Thyroid gland (tissue), 4 donors: ENCODE measurements around the gene TSPAN10. TPM values are rescaled to one million over a fixed set of nuclear protein-coding genes. Genes with fewer than 3 reads are reported as not detected.

ENCODE experiments used
- DNase-seq, 2 donors: peaks; one replicate each; pipeline ENCODE4 v3.0.0-alpha.2; 2019
- H3K27ac ChIP-seq, 3 donors: fragments of 200-600 bp; sonication (generic); 1 replicate in 2 of 3; 2 replicates in 1 of 3; pipeline ENCODE4 v1.5.1; 2016 to 2019; ENCODE audit warnings: mild to moderate bottlenecking in 1 of 3, moderate library complexity in 1 of 3
- H3K27me3 ChIP-seq: fragments of 200-600 bp; sonication (generic); one replicate; pipeline ENCODE4 v1.5.1; 2019
- H3K36me3 ChIP-seq, 2 donors: fragments of 200-600 bp; sonication (generic); one replicate each; pipeline ENCODE4 v1.5.1; 2016 to 2019
- H3K4me1 ChIP-seq, 2 donors: fragments of 200-600 bp; sonication (generic); one replicate each; pipeline ENCODE4 v1.5.1; 2017 to 2019
- H3K4me3 ChIP-seq, 3 donors: fragments of 200-600 bp; sonication (generic); replicated peaks in 1 of 3; 1 replicate in 2 of 3; 2 replicates in 1 of 3; pipeline ENCODE4 v1.5.1; 2016; ENCODE audit warnings: mild to moderate bottlenecking in 1 of 3
- H3K9me3 ChIP-seq: fragments of 200-600 bp; sonication (generic); one replicate; pipeline ENCODE4 v1.5.1; 2017
- POLR2A ChIP-seq, 2 donors: fragments of 450-650 bp; IDR thresholded peaks; one replicate each; pipeline ENCODE4 v1.6.1; 2017; ENCODE audit warnings: antibody characterized with exemption in 2 of 2, mild to moderate bottlenecking in 2 of 2, moderate library complexity in 1 of 2
- WGBS, 2 donors: methylation state at CpG; one replicate each; pipeline ENCODE4 v1.1.5; 2017; 5-methylcytosine and 5-hydroxymethylcytosine counted together
- intact Hi-C: fragments of 100-400 bp; cut with DNase I; formaldehyde crosslinking; loops from one replicate; pipeline ENCODE4 v1.15.1; 2023
- microRNA-seq: library from miRNA; unstranded; fragments of <30 nt; microRNA quantifications from one replicate; pipeline ENCODE4, GENCODE V29; 2016
- small RNA-seq: library from RNA; depleted of rRNA; stranded (forward); fragments of <200 nt; gene quantifications from one replicate; pipeline ENCODE3, GENCODE V24; 2016
- total RNA-seq, 4 donors: library from RNA; depleted of rRNA; stranded (reverse); fragments of >200 nt; gene quantifications; one replicate each; pipeline ENCODE4 v1.2.3, GENCODE V29; 2016
- TF ChIP-seq, protein P1 (sequence below), 6 experiments: fragments of 200-600 bp in 3 of 6; fragments of 450-650 bp in 3 of 6; sonication (generic) in 3 of 6; IDR thresholded peaks; one replicate each; pipeline ENCODE4 v1.5.1; 2016 to 2019; ENCODE audit warnings: antibody characterized with exemption in 6 of 6, mild to moderate bottlenecking in 2 of 6, inconsistent platforms in 1 of 6, moderate library complexity in 1 of 6

The TSPAN10 gene
- total RNA-seq, 4 donors from 2014 or later, result 0.29 to 2.6 (median 0.40) TPM; not detected in 1

DNA sequence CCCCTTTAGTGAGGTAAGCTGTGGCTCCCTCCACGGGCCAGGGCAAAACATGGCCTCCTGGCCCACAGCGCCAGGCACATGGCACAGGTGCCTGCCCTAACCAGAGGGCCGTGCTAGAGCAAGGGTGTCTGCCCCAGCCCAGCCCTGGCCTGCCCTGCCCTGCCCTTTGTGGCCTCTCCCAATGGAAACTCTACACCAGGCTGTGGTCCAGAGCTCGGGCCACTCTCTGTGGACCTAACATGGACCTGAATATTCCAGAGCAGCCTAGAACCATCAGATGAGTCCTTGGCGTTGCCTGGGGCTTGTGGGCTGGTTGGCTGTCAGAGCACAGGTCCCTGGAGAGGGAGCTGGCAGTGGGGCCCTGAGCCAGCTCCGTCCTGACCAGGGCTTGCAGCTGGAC, 58.2 kb downstream of the TSPAN10 start:
- 95% methylated on average over 4 of the region's 6 CpGs for WGBS, 2 donors
- H3K4me3 ChIP-seq, result no peak overlapping the region
- H3K4me1 ChIP-seq, result no peaks in the 10 kb centered on the region
- H3K36me3 ChIP-seq, result peaks cover 56 to 88% of the 10 kb centered on the region in 2 donors
- TF ChIP-seq, protein P1, sequence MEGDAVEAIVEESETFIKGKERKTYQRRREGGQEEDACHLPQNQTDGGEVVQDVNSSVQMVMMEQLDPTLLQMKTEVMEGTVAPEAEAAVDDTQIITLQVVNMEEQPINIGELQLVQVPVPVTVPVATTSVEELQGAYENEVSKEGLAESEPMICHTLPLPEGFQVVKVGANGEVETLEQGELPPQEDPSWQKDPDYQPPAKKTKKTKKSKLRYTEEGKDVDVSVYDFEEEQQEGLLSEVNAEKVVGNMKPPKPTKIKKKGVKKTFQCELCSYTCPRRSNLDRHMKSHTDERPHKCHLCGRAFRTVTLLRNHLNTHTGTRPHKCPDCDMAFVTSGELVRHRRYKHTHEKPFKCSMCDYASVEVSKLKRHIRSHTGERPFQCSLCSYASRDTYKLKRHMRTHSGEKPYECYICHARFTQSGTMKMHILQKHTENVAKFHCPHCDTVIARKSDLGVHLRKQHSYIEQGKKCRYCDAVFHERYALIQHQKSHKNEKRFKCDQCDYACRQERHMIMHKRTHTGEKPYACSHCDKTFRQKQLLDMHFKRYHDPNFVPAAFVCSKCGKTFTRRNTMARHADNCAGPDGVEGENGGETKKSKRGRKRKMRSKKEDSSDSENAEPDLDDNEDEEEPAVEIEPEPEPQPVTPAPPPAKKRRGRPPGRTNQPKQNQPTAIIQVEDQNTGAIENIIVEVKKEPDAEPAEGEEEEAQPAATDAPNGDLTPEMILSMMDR (IDR thresholded peaks at IDR 0.05), result no peak
- TF ChIP-seq POLR2A (IDR thresholded peaks at IDR 0.05), result no peak
- no peaks in the 10 kb centered on the region for H3K9me3 ChIP-seq
- H3K27me3 ChIP-seq, result no peaks in the 10 kb centered on the region
- intact Hi-C loops, result no loop called here
- no peak overlapping the region for H3K27ac ChIP-seq
- DNase-seq, result no peak

DNA sequence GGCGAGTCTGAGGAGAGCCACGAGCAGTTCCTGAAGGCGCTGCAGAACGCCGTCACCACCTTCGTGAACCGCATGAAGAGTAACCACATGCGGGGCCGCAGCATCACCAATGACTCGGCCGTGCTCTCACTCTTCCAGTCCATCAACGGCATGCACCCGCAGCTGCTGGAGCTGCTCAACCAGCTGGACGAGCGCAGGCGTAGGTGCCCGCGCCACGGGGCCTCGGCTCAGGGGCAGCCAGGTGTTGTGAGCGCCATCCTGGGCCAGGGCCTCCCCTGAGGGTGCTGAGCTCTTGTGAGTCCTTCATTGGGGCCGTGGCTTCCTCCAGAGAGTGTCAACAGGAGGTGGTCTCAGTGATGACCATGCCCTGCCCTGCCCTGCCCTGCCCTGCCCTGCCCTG, 58.8 kb downstream of the TSPAN10 start:
- TF ChIP-seq, protein P1 (IDR thresholded peaks at IDR 0.05), result no peak
- no peak for TF ChIP-seq POLR2A (IDR thresholded peaks at IDR 0.05)
- DNase-seq, result no peak
- no peak overlapping the region for H3K4me3 ChIP-seq
- intact Hi-C loops, result no loop called here
- H3K27ac ChIP-seq, result no peak overlapping the region
- H3K27me3 ChIP-seq, result no peaks in the 10 kb centered on the region
- H3K4me1 ChIP-seq, result no peaks in the 10 kb centered on the region
- no peaks in the 10 kb centered on the region for H3K9me3 ChIP-seq
- WGBS, 2 donors, result 89 to 94% methylated on average over 17 to 19 of the region's 22 CpGs
- peaks cover 61 to 82% of the 10 kb centered on the region in 2 donors for H3K36me3 ChIP-seq

DNA sequence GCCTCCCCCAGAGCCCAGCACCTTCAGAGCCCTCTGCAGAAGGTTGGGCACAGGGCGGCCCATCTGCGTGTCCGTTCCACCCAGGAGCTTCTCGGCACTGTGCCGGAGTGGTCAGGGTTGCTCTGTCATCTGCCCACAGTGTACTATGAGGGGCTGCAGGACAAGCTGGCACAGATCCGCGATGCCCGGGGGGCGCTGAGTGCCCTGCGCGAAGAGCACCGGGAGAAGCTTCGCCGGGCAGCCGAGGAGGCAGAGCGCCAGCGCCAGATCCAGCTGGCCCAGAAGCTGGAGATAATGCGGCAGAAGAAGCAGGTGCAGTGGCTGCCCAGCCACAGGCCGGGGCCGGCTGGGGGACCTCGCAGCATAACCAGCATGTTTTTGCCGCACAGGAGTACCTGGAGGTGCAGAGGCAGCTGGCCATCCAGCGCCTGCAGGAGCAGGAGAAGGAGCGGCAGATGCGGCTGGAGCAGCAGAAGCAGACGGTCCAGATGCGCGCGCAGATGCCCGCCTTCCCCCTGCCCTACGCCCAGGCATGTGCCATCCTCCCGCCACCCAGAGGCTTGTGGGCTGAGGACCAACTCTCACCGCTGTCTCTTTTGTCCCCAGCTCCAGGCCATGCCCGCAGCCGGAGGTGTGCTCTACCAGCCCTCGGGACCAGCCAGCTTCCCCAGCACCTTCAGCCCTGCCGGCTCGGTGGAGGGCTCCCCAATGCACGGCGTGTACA, 59.4 kb downstream of the TSPAN10 start:
- H3K36me3 ChIP-seq, result peaks cover 61 to 82% of the 10 kb centered on the region in 2 donors
- no peak for DNase-seq
- no peak overlapping the region for H3K27ac ChIP-seq

DNA sequence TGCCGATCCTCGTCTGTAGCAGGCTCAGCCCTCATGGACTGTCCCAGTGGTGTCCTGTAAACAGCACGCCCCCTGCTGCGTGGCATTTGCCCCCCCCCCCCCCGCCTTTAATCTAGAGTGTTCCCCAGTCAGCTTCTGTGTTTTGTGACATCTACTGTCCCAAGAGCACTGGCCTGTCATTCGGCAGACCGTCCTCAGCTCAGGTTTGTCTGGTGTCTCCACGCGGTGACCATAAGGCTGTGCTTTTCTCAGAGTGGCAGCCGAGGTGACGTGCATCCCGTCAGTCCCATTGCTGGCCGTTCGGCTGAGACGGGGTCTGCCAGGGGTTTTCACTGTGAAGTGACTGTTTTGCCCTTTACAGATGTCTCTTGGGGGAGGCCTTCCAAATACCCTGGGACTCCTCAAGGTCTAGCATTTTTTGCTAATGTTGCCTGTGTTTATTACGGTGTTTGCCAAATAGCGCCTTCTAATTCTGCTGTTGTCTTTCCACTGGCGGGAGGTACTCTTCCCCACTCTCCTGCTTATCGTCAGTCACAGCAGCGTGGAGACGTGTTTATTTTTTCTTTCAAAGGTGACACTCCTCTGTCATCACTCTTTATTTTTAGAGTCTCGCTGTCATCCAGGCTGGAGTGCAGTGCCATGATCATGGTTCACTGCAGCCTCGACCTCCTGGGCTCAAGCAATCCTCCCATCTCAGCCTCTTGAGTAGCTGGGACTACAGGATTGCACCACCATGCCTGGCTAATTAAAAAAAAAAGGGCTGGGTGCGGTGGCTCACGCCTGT, 60.5 kb downstream of the TSPAN10 start:
- 91 to 92% methylated on average over 23 to 25 of the region's 25 CpGs for WGBS, 2 donors
- intact Hi-C loops, result no loop called here
- Histone ChIP-seq H3K4me3 (no peak overlapping the region), H3K27ac (no peak overlapping the region), H3K36me3 (peaks cover 57 to 73% of the 10 kb centered on the region in 2 donors), H3K4me1 (peaks cover 11 to 13% of the 10 kb centered on the region in 2 donors), H3K27me3 (no peaks in the 10 kb centered on the region), H3K9me3 (no peaks in the 10 kb centered on the region)
- DNase-seq, result no peak
- TF ChIP-seq POLR2A (IDR thresholded peaks at IDR 0.05), result no peak
- TF ChIP-seq, protein P1 (IDR thresholded peaks at IDR 0.05), result no peak

More for the DNA sequence above, 59.4 kb downstream of the TSPAN10 start:
- Histone ChIP-seq H3K9me3 (no peaks in the 10 kb centered on the region), H3K27me3 (no peaks in the 10 kb centered on the region), H3K4me3 (no peak overlapping the region), H3K4me1 (peaks cover under 1 to 2% of the 10 kb centered on the region in 2 donors)
- intact Hi-C loops, result no loop called here
- TF ChIP-seq, protein P1 (IDR thresholded peaks at IDR 0.05), result no peak
- TF ChIP-seq POLR2A (IDR thresholded peaks at IDR 0.05), result no peak
- 95 to 96% methylated on average over 21 to 31 of the region's 40 CpGs for whole genome bisulfite sequencing, 2 donors

Small RNA genes within 50 kb of the gene (microRNA-seq; reads per million reads assigned to microRNA genes)
- not detected for gene MIR6786

Small RNA genes within 50 kb of the gene (small RNA-seq; reads per million reads assigned to genes)
- not detected for gene MIR6786

Other genes starting within 250 kb of the TSPAN10 start
- gene BAHCC1, start 241.7 kb upstream of the TSPAN10 start, total RNA-seq, result 10 to 100 TPM; 13.7 to 33.7 (median 23.9) TPM
- 1,000 to 10,000 TPM; 1,168 to 4,304 (median 2,945) TPM for gene ACTG1, start 124.4 kb upstream of the TSPAN10 start, total RNA-seq
- gene FSCN2, start 108.8 kb upstream of the TSPAN10 start, total RNA-seq, result 10 to 100 TPM in 3 of 4 donors, 1 to 10 TPM in 1; 9.7 to 20.7 (median 17.0) TPM
- 10 to 100 TPM; 24.1 to 35.2 (median 31.0) TPM for gene FAAP100, start 84.8 kb upstream of the TSPAN10 start, total RNA-seq
- gene NPLOC4, start 84 bp upstream of the TSPAN10 start, total RNA-seq, result 10 to 100 TPM; 45.8 to 98.5 (median 58.1) TPM
- gene PDE6G, start 19.3 kb downstream of the TSPAN10 start, total RNA-seq, result not detected
- 10 to 100 TPM; 20.5 to 46.3 (median 34.2) TPM for gene OXLD1, start 29.4 kb downstream of the TSPAN10 start, total RNA-seq
- 10 to 100 TPM in 1 of 4 donors, 1 to 10 TPM in 3; 4.4 to 11.4 (median 8.8) TPM for gene CCDC137, start 29.5 kb downstream of the TSPAN10 start, total RNA-seq
- 10 to 100 TPM; 29.7 to 46.5 (median 37.2) TPM for gene ARL16, start 46.6 kb downstream of the TSPAN10 start, total RNA-seq
- gene HGS, start 46.8 kb downstream of the TSPAN10 start, total RNA-seq, result 10 to 100 TPM; 62.9 to 98.3 (median 67.3) TPM
- gene MRPL12, start 66.2 kb downstream of the TSPAN10 start, total RNA-seq, result 10 to 100 TPM; 30.7 to 89.3 (median 46.4) TPM
- gene SLC25A10, start 75.1 kb downstream of the TSPAN10 start, total RNA-seq, result 10 to 100 TPM in 3 of 4 donors, 1 to 10 TPM in 1; 8.9 to 26.3 (median 20.8) TPM
- gene GCGR, start 167.0 kb downstream of the TSPAN10 start, total RNA-seq, result not detected
- 10 to 100 TPM; 55.2 to 88.6 (median 83.7) TPM for gene MCRIP1, start 196.1 kb downstream of the TSPAN10 start, total RNA-seq
- gene PPP1R27, start 197.9 kb downstream of the TSPAN10 start, total RNA-seq, result not detected
- 1,000 to 10,000 TPM in 1 of 4 donors, 100 to 1,000 TPM in 3; 548 to 1,124 (median 681) TPM for gene P4HB, start 223.3 kb downstream of the TSPAN10 start, total RNA-seq
- 100 to 1,000 TPM; 115 to 173 (median 164) TPM for gene ARHGDIA, start 234.1 kb downstream of the TSPAN10 start, total RNA-seq